KMS-11 (cell line): ENCODE measurements around the gene OR51E1.

ENCODE experiments used
- H2AFZ ChIP-seq: fragments of 200-600 bp; sonication (generic); 2 replicates; pipeline ENCODE4 v1.6.1; 2016; ENCODE audit warnings: antibody characterized with exemption, mixed run types, low read depth
- H3K27ac ChIP-seq: fragments of 200-600 bp; sonication (generic); 2 replicates; pipeline ENCODE4 v1.6.1; 2016; ENCODE audit warnings: mild to moderate bottlenecking, mixed run types
- H3K27me3 ChIP-seq: fragments of 200-600 bp; sonication (generic); 2 replicates; pipeline ENCODE4 v1.6.1; 2017; ENCODE audit warnings: mild to moderate bottlenecking, low read depth, mixed run types, moderate library complexity; ENCODE audit not compliant: insufficient read depth
- H3K36me3 ChIP-seq: fragments of 200-600 bp; sonication (generic); 2 replicates; pipeline ENCODE4 v1.6.1; 2017; ENCODE audit warnings: mild to moderate bottlenecking, mixed run types; ENCODE audit not compliant: insufficient read depth
- H3K4me1 ChIP-seq: fragments of 200-600 bp; sonication (generic); 2 replicates; pipeline ENCODE4 v1.6.1; 2016; ENCODE audit warnings: mild to moderate bottlenecking, low read depth, mixed run types; ENCODE audit not compliant: poor library complexity, severe bottlenecking
- H3K4me2 ChIP-seq: fragments of 200-600 bp; sonication (generic); 2 replicates; pipeline ENCODE4 v1.7.0; 2016; ENCODE audit warnings: mild to moderate bottlenecking, mixed run types
- H3K4me3 ChIP-seq: fragments of 200-600 bp; sonication (generic); IDR thresholded peaks from 2 replicates; pipeline ENCODE4 v1.6.1; 2017; ENCODE audit warnings: low read depth, low read length, mixed read lengths; ENCODE audit not compliant: insufficient read depth
- H3K79me2 ChIP-seq: fragments of 200-600 bp; sonication (generic); 2 replicates; pipeline ENCODE4 v1.6.1; 2016; ENCODE audit warnings: low read depth, mixed run types; ENCODE audit not compliant: insufficient read depth
- H3K9ac ChIP-seq: fragments of 200-600 bp; sonication (generic); 2 replicates; pipeline ENCODE4 v1.6.1; 2016; ENCODE audit warnings: mild to moderate bottlenecking, mixed run types
- H4K20me1 ChIP-seq: fragments of 200-600 bp; sonication (generic); 2 replicates; pipeline ENCODE4 v1.6.1; 2016; ENCODE audit warnings: mild to moderate bottlenecking, mixed run types; ENCODE audit not compliant: insufficient read depth
- TF ChIP-seq, protein P1 (sequence below): fragments of 200-600 bp; sonication (generic); conservative IDR thresholded peaks from 2 replicates; pipeline ENCODE4 v1.6.1; 2017; ENCODE audit warnings: low read depth, mild to moderate bottlenecking, antibody characterized with exemption, low read length, moderate library complexity, mixed read lengths

The OR51E1 gene

GRCh38 chr11:4637662-4638047 is 6.1 kb upstream of the OR51E1 start:
- no peaks in the 10 kb centered on the region for H3K4me1 ChIP-seq
- H2AFZ ChIP-seq: peak overlapping the region; percentile 74; the same call in 1 of the 2 replicates
- TF ChIP-seq, protein P1, sequence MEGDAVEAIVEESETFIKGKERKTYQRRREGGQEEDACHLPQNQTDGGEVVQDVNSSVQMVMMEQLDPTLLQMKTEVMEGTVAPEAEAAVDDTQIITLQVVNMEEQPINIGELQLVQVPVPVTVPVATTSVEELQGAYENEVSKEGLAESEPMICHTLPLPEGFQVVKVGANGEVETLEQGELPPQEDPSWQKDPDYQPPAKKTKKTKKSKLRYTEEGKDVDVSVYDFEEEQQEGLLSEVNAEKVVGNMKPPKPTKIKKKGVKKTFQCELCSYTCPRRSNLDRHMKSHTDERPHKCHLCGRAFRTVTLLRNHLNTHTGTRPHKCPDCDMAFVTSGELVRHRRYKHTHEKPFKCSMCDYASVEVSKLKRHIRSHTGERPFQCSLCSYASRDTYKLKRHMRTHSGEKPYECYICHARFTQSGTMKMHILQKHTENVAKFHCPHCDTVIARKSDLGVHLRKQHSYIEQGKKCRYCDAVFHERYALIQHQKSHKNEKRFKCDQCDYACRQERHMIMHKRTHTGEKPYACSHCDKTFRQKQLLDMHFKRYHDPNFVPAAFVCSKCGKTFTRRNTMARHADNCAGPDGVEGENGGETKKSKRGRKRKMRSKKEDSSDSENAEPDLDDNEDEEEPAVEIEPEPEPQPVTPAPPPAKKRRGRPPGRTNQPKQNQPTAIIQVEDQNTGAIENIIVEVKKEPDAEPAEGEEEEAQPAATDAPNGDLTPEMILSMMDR: no peak
- H3K36me3 ChIP-seq: no peaks in the 10 kb centered on the region
- H3K27ac ChIP-seq: no peak overlapping the region
- no peaks in the 10 kb centered on the region for H4K20me1 ChIP-seq
- no peak overlapping the region for H3K4me3 ChIP-seq
- no peak overlapping the region for H3K4me2 ChIP-seq
- no peaks in the 10 kb centered on the region for H3K79me2 ChIP-seq
- no peaks in the 10 kb centered on the region for H3K27me3 ChIP-seq
- H3K9ac ChIP-seq: no peak overlapping the region

DNA sequence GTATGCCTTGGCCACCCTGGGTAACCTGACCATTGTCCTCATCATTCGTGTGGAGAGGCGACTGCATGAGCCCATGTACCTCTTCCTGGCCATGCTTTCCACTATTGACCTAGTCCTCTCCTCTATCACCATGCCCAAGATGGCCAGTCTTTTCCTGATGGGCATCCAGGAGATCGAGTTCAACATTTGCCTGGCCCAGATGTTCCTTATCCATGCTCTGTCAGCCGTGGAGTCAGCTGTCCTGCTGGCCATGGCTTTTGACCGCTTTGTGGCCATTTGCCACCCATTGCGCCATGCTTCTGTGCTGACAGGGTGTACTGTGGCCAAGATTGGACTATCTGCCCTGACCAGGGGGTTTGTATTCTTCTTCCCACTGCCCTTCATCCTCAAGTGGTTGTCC is 3.9 kb upstream of the OR51E1 start:
- H3K4me3 ChIP-seq: no peak overlapping the region
- H3K4me2 ChIP-seq: no peak overlapping the region
- no peak overlapping the region for H3K9ac ChIP-seq
- no peaks in the 10 kb centered on the region for H4K20me1 ChIP-seq
- TF ChIP-seq, protein P1: no peak
- H3K4me1 ChIP-seq: no peaks in the 10 kb centered on the region
- H3K79me2 ChIP-seq: no peaks in the 10 kb centered on the region
- no peaks in the 10 kb centered on the region for H3K27me3 ChIP-seq
- no peaks in the 10 kb centered on the region for H3K36me3 ChIP-seq
- H3K27ac ChIP-seq: no peak overlapping the region
- no peak overlapping the region for H2AFZ ChIP-seq

DNA sequence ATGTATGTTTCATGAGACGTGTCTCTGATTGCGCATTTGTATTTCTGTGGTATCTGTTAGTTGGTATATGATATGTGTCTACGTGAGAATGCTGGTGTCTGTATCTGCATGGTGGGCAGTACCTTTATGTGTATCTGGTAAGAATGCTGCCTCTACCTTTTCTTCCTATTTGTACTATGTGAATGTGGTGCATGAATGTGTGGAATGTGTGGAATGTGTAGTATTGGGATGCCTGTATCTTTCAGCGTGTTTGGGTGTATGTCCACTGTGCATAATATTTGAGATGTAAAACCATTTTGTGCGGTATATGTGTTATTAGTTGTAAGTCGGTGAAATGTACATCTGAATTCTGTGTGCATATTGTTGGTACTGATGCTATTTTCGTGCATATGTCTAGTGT is 2.3 kb upstream of the OR51E1 start:
- Histone ChIP-seq H3K27me3 (no peaks in the 10 kb centered on the region), H3K79me2 (no peaks in the 10 kb centered on the region), H3K4me3 (no peak overlapping the region), H3K36me3 (no peaks in the 10 kb centered on the region), H4K20me1 (no peaks in the 10 kb centered on the region), H2AFZ (no peak overlapping the region), H3K4me2 (no peak overlapping the region), H3K9ac (no peak overlapping the region), H3K4me1 (no peaks in the 10 kb centered on the region), H3K27ac (no peak overlapping the region)
- TF ChIP-seq, protein P1: no peak

- Histone ChIP-seq H3K9ac (no peak overlapping the region), H3K4me3 (no peak overlapping the region), H3K27me3 (no peaks in the 10 kb centered on the region), H2AFZ (no peak overlapping the region), H4K20me1 (no peaks in the 10 kb centered on the region), H3K79me2 (no peaks in the 10 kb centered on the region), H3K27ac (no peak overlapping the region), H3K36me3 (no peaks in the 10 kb centered on the region), H3K4me2 (no peak overlapping the region), H3K4me1 (no peaks in the 10 kb centered on the region)
- TF ChIP-seq, protein P1: no peak
Measured at GRCh38 chr11:4642043-4642442, 1.7 kb upstream of the OR51E1 start.
